Measurements from ENCODE around the gene NEDD4L.
"Not testable (repeated sequence)": the region's sequence is repeated elsewhere in the genome, so short reads cannot be mapped to it uniquely, and the experiment has no call there.

Gene NEDD4L

GRCh38 chr18:58156516-58156915 lies 112.5 kb downstream of the NEDD4L start:
- DNase-seq (ENCODE audit: low spot score): no peak

- no peak for DNase-seq (ENCODE audit: low spot score)
Observed at GRCh38 chr18:58157237-58157636, 113.2 kb downstream of the NEDD4L start.

- DNase-seq (ENCODE audit: low spot score): no peak
Observed at GRCh38 chr18:58158008-58158407, 114.0 kb downstream of the NEDD4L start.

GRCh38 chr18:58158459-58158858 lies 114.4 kb downstream of the NEDD4L start:
- no peak for DNase-seq (ENCODE audit: low spot score)

GRCh38 chr18:58161659-58162058 lies 117.6 kb downstream of the NEDD4L start:
- DNase-seq (ENCODE audit: low spot score): no peak

GRCh38 chr18:58162127-58162526 lies 118.1 kb downstream of the NEDD4L start:
- no peak for DNase-seq (ENCODE audit: low spot score)

- DNase-seq (ENCODE audit: low spot score): no peak
Observed at GRCh38 chr18:58163004-58163590, 119.1 kb downstream of the NEDD4L start.

GRCh38 chr18:58166278-58166844 lies 122.3 kb downstream of the NEDD4L start:
- no peak for DNase-seq (ENCODE audit: low spot score)

GRCh38 chr18:58167073-58167472 lies 123.0 kb downstream of the NEDD4L start:
- DNase-seq (ENCODE audit: low spot score): no peak

- DNase-seq (ENCODE audit: low spot score): no peak
Observed at GRCh38 chr18:58168221-58168620, 124.2 kb downstream of the NEDD4L start.

GRCh38 chr18:58168993-58169392 lies 125.0 kb downstream of the NEDD4L start:
- DNase-seq (ENCODE audit: low spot score): no peak

- DNase-seq (ENCODE audit: low spot score): no peak
Observed at GRCh38 chr18:58169472-58169871, 125.4 kb downstream of the NEDD4L start.

- not testable (repeated sequence) for DNase-seq (ENCODE audit: low spot score)
Observed at GRCh38 chr18:58170036-58170435, 126.0 kb downstream of the NEDD4L start.

- no peak for DNase-seq (ENCODE audit: low spot score)
Observed at GRCh38 chr18:58172031-58172430, 128.0 kb downstream of the NEDD4L start.

- DNase-seq (ENCODE audit: low spot score): no peak
Observed at GRCh38 chr18:58174285-58174684, 130.3 kb downstream of the NEDD4L start.

GRCh38 chr18:58175122-58175785 lies 131.2 kb downstream of the NEDD4L start:
- no peak for DNase-seq (ENCODE audit: low spot score)

GRCh38 chr18:58175786-58176176 lies 131.8 kb downstream of the NEDD4L start:
- no peak for DNase-seq (ENCODE audit: low spot score)

- no peak for DNase-seq (ENCODE audit: low spot score)
Observed at GRCh38 chr18:58177004-58177717, 133.1 kb downstream of the NEDD4L start.

GRCh38 chr18:58177896-58178470 lies 134.0 kb downstream of the NEDD4L start:
- DNase-seq (ENCODE audit: low spot score): no peak

- no peak for DNase-seq (ENCODE audit: low spot score)
Observed at GRCh38 chr18:58178511-58178910, 134.5 kb downstream of the NEDD4L start.

- no peak for DNase-seq (ENCODE audit: low spot score)
Observed at GRCh38 chr18:58180172-58180571, 136.1 kb downstream of the NEDD4L start.

GRCh38 chr18:58180738-58181353 lies 136.8 kb downstream of the NEDD4L start:
- DNase-seq (ENCODE audit: low spot score): peak; percentile 58
